Tongue (tissue), 2 donors: ENCODE results near the gene IDH1. TPM values are rescaled to one million over a fixed set of nuclear protein-coding genes. Genes with fewer than 3 reads are reported as not detected.
A peak's percentile ranks its signal among the peaks of the same experiment; 100 is the strongest.
"Not testable (repeated sequence)": the region's sequence is repeated elsewhere in the genome, so short reads cannot be mapped to it uniquely, and the experiment has no call there.

Source experiments
- DNase-seq: peaks from one replicate; pipeline ENCODE4 v3.0.0-alpha.2; 2015
- total RNA-seq: library from RNA; depleted of rRNA; stranded (reverse); fragments of >200 nt; gene quantifications from one replicate; pipeline ENCODE4 v1.2.3, GENCODE V29; 2014

Gene IDH1
- total RNA-seq, 1 donor from 2014 or later = 57.2 TPM

DNA sequence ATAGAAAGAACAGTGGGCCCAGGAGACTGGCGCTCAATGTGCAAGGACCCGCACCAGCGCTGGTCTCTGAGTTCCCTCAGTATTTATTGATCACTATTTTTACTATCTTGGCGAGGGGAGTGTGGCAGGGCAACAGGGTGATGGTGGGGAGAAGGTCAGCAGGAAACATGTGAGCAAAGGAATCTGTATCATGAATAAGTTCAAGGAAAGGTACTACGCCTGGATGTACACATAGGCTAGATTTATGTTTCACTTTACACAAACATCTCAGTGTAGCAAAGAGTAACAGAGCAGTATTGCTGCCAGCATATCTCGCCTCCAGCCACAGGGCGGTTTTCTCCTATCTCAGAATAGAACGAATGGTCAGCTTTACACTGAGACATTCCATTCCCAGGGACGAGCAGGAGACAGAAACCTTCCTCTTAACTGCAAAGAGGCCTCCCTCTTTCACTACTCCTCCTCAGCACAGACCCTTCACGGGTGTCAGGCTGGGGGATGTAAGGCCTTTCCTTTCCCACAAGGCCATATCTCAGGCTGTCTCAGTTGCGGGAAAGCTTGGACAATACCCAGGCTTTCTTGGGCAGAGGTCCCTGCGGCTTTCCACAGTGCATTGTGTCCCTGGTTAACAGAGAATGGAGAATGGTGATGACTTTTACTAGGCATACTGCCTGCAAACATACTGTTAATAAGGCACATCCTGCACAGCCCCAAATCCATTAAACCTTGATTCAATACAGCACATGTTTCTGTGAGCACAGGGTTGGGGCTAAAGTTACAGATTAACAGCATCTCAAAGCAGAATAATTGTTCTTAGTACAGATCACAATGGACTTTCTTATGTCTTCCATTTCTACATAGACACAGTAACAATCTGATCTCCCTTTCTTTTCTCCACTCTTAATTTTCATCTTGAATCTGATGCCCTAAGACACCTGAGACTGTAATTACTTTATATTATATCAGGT, 2.3 kb upstream of the IDH1 start:
- DNase-seq = not testable (repeated sequence)

GRCh38 chr2:208256192-208256782, 1.4 kb upstream of the IDH1 start:
- DNase-seq = no peak

DNA sequence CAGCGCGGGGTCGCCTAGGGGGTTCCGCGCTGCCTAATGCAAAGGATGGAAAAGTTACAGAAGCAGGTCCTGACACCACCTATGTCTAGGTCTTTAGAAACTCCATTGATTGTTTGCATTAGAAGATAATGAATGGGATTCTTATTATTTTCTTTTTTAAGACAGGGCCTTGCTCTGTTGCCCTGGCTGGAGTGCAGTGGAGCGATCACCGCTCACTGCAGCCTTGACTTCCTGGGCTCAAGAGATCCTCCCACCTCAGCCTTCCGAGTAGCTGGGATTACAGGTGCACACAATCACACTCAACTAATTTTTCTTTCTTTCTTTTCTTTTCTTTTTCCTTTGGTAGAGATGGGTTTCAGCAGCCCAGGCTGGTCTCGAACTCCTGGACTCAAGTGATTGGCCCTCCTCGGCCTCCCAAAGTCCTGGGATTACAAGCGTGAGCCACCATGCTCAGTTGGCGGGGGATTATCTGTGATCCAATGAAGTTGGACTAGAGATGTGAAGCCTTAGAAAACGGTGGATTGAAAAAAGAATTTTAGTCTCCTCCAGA, 761 bp upstream of the IDH1 start:
- DNase-seq = no peak

GRCh38 chr2:208254118-208254870, 577 bp downstream of the IDH1 start:
- peak; percentile 92 for DNase-seq

- DNase-seq = no peak
Observed at GRCh38 chr2:208253600-208254117, 1.2 kb downstream of the IDH1 start.

- no peak for DNase-seq
Observed at GRCh38 chr2:208252716-208253492, 2.0 kb downstream of the IDH1 start.

DNA sequence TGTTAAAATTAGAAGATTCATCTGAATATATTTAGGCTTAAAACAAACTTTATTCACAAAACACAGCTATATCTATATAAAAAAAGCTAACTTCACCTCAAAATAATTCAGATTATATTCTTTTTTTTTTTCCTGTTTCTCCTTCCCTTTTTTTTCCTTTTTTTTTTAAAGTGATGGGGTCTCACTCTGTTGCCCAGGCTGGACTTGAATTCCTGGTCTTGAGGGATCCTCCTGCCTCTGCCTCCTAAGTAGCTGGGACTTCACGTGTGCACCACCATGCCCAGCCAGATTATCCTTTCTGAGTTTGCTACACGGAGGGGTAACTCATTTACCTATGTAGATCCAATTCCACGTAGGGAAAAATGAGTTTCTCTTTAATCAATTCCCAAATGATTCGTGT, 3.8 kb downstream of the IDH1 start:
- no peak for DNase-seq

DNA sequence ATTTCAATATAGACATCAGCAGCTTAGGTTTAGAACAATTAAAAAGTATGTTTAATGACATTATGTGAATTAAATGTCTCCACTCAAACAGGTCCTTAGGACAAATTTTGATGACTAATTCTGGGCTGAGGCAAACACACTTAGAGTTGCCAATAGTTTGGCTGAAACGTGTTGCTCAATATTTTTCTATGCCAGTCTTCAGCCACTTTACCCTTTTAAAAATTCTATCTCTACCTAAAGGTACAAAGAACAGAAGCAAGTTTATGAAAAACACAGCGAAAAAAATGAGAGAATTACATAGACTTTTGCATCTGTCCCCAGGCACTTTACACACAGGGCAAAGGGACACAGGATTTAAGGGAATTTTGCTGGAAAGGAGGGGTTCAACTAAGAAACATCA, 4.5 kb downstream of the IDH1 start:
- DNase-seq = no peak

- no peak for DNase-seq
Observed at GRCh38 chr2:208249296-208249695, 5.6 kb downstream of the IDH1 start.

- no peak for DNase-seq
Observed at GRCh38 chr2:208248601-208249000, 6.3 kb downstream of the IDH1 start.

GRCh38 chr2:208245746-208246145, 9.1 kb downstream of the IDH1 start:
- DNase-seq = no peak

DNA sequence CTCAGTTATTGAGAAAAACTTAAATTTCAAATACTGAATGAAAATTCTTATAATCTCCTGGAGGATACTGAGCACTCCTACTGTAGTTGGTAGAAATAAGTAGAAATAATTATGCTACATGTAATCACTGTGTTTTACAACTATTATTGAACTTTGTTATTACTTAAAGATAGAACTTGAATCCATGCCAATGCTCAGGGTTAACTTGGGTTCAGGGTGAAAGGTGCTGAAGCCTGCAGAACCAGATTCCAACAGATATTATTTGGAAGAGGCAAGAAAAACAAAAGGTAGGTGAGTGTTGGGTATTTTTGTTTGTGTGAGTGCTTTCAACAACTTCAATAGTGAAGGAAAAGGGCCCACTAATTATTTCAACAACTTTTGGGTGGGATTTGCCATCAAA, 10.4 kb downstream of the IDH1 start:
- no peak for DNase-seq

DNA sequence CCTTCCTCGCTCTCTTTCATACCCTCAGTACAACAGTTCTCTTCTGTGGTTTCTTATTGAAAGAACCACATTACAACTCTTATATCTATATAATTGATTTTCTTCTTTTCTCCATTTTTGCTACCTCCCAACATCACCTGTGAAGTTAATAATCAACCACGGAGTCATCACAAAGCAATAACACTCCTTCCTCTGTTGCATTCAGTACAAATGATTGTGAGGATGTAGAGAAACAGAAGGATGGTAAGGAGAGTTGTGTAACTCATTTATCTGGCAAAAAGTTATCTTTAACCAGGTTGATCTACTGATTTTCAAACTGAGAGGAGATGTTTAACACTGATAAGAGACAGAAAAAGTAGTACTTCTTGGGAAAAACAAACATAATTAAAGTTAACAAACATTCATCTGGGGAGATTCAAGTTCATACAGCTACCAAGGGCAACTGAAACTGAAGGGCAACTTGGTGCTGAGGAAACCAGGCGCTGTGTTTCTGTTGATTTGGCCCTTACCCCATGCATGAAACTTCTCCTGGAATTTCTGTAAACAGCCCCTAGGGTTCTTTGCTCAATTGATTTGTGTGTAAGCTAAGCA, 14.2 kb downstream of the IDH1 start:
- DNase-seq = no peak

DNA sequence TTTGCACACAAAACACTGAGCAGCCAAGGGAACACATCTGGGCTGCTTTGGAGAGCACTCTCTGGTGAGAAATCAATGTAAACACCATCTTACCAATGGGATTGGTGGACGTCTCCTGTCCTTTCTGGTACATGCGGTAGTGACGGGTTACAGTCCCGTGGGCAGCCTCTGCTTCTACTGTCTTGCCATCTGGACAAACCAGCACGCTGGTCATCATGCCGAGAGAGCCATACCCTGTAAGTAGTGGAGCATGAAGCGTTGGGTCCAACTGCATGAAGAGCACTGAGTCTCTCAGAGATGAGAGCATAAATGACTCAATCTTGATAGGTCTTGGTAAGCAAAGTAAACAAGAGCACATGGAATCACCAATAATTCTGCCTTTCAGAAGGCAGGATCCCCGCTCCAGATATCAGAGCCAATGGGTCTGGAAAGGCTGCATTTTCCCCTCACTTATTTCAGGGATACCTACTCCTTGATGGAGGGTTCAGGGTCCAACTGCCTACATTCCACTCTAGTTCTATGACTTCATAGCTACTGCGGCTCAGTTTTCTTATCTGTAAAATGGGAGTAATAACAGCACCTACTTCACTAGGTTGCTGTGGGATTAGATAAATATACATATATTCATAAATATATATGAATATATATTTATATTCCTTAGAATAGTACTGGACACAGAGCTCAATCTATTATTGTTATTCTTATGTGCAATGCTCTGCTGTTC, 14.9 kb downstream of the IDH1 start:
- no peak for DNase-seq

DNA sequence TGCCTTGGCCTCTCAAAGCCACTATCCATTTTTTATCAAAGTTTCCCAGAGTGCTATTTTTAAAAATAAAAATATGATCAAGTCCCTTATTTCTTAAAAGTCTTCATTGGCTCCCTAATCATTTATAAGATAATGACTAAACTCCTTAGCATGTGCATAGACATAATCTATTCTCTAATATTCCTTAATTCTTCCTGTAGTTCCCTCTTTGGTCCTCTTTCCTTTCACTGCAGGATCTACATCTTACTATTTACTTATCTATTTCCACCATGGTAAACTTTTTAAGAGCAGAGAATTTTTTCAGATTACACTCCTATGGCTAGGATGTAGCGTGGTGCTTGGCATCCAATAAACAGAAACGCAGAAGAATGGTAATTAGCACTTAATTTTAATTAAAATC, 19.0 kb downstream of the IDH1 start:
- DNase-seq = no peak

- no peak for DNase-seq
Observed at GRCh38 chr2:208234786-208235185, 20.1 kb downstream of the IDH1 start.

DNA sequence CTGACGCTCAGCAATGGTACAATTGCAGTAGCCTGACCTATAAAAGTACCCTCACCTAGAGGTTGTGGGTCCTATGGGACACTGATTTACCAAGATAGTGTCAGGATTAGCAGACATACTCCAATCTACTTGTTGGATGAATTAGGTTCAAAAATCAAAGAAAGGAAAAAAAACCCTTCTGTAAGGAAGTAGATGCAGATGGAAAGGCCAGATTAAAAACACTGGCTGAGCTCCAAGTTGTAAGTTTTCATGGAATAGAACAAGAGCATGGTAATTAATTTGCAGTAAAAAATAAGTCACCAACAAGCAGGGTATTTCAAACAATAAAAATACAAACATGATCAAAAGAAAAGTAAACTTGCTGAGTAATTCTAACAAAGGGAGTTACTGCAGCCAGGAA, 26.4 kb downstream of the IDH1 start:
- DNase-seq = no peak

- no peak for DNase-seq
Observed at GRCh38 chr2:208227581-208228232, 27.2 kb downstream of the IDH1 start.

- no peak for DNase-seq
Observed at GRCh38 chr2:208224802-208225201, 30.1 kb downstream of the IDH1 start.

- DNase-seq = no peak
Observed at GRCh38 chr2:208222351-208222750, 32.5 kb downstream of the IDH1 start.
